BLaER1 (cell line): Measurements from ENCODE around the gene SETD6.
"Not testable (repeated sequence)": the region's sequence is repeated elsewhere in the genome, so short reads cannot be mapped to it uniquely, and the experiment has no call there.

Experiments used
- H3K27ac ChIP-seq: shearing (Covaris generic); formaldehyde crosslinking; 2 replicates; pipeline ENCODE4 v1.8.1; 2022
- H3K27me3 ChIP-seq: shearing (Covaris generic); formaldehyde crosslinking; 2 replicates; pipeline ENCODE4 v1.8.1; 2022
- H3K36me3 ChIP-seq: shearing (Covaris generic); formaldehyde crosslinking; 2 replicates; pipeline ENCODE4 v1.8.1; 2022
- H3K4me1 ChIP-seq: shearing (Covaris generic); formaldehyde crosslinking; 2 replicates; pipeline ENCODE4 v1.8.1; 2022
- H3K4me2 ChIP-seq: shearing (Covaris generic); formaldehyde crosslinking; 2 replicates; pipeline ENCODE4 v1.8.1; 2022
- H3K4me3 ChIP-seq: shearing (Covaris generic); formaldehyde crosslinking; 2 replicates; pipeline ENCODE4 v1.8.1; 2022
- H3K9ac ChIP-seq: shearing (Covaris generic); formaldehyde crosslinking; 2 replicates; pipeline ENCODE4 v1.8.1; 2022
- H3K9me3 ChIP-seq: shearing (Covaris generic); formaldehyde crosslinking; 2 replicates; pipeline ENCODE4 v1.8.1; 2022
- H4K20me1 ChIP-seq: shearing (Covaris generic); formaldehyde crosslinking; 2 replicates; pipeline ENCODE4 v1.8.1; 2022
- Cebpa-rat ChIP-seq: shearing (Covaris generic); IDR thresholded peaks from 2 replicates; pipeline ENCODE4 v1.8.1; 2022

The SETD6 gene

DNA sequence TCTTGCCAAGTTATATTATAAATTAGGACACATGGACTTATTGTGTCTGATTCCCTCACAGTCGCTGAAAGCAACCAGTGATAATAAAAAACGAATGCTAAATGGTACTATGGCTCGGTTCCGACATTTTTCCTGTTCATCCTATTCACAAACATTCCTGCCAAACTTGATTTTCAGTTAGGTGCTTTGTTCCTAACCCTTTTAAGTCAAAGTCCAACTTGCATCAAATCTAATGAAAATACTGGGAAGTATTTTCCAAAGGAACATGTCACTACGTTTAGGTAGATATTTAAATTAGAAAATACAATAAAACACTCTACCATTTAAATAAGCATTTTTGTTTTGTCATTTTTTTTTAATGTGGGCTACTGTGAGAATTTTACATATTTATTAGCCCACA lies 21.0 kb downstream of the SETD6 start:
- Histone ChIP-seq H3K27ac (no peak overlapping the region), H3K27me3 (no peaks in the 10 kb centered on the region), H3K36me3 (peaks cover 99% of the 10 kb centered on the region), H3K4me2 (no peak overlapping the region), H4K20me1 (peaks cover 78% of the 10 kb centered on the region), H3K4me3 (no peak overlapping the region), H3K4me1 (no peaks in the 10 kb centered on the region), H3K9me3 (no peaks in the 10 kb centered on the region), H3K9ac (no peak overlapping the region)
- TF ChIP-seq Cebpa-rat: no peak

DNA sequence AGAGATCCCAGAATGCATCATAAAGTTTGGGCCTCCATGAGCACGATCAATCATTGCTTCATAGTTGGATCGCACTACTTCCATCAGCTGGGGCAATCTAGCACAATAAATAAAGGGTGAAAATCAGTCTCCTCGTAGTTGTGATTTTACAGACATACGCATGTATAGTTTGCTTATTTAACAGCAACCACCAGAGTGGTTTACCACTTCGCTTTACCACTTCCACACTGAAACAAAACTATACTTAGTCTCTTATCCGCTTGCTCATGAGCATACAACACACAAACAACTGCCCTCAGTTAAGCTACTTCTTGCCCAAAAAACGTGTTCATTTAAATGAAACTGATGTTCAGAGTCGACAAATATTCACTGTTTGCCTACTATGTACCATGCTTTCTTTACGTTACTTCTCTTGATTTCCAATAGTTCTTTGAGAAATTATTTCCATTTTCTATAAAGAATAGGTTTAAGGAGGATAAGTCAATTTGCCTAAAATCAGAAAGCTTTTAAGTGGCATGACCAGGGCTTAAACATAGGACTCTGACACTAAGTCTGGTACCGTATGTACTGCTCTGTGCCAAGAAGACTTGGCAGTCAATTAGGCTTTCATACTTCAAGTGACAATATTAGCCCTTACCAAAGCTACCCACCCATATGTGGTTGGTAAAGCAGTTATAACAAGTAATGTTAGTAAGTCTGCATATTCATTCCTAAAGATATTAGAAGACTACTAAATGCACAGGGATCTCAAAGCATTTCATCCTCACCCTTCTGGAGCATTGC lies 22.0 kb downstream of the SETD6 start:
- no peak overlapping the region for H3K9ac ChIP-seq
- H3K27me3 ChIP-seq: no peaks in the 10 kb centered on the region
- no peak for TF ChIP-seq Cebpa-rat
- H3K4me2 ChIP-seq: no peak overlapping the region
- peaks cover 99% of the 10 kb centered on the region for H3K36me3 ChIP-seq
- peaks cover 76% of the 10 kb centered on the region for H4K20me1 ChIP-seq
- H3K27ac ChIP-seq: no peak overlapping the region
- no peaks in the 10 kb centered on the region for H3K9me3 ChIP-seq
- no peak overlapping the region for H3K4me3 ChIP-seq
- no peaks in the 10 kb centered on the region for H3K4me1 ChIP-seq

DNA sequence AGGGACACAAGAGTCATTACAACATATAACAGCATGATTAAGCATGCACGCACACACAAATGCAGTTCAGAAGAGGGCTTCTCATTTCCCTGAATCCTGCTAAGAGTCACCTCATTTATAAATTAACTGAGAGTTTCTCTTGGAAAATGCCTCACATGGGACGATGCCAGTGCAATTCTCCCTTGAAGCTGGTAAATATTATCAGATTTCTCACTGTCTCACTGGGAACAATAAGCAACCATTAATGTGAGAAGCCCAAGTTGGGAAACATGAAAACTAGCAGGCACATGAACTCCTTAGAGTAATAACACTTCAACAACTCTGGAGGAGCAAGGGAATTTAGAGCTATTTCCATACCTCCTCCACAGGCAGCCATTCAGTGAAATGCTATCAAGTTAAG lies 26.4 kb downstream of the SETD6 start:
- H3K9ac ChIP-seq: no peak overlapping the region
- H3K27ac ChIP-seq: no peak overlapping the region
- H3K4me2 ChIP-seq: no peak overlapping the region
- H3K9me3 ChIP-seq: no peaks in the 10 kb centered on the region
- no peak for TF ChIP-seq Cebpa-rat
- H3K27me3 ChIP-seq: no peaks in the 10 kb centered on the region
- H3K36me3 ChIP-seq: peaks cover 99% of the 10 kb centered on the region
- H4K20me1 ChIP-seq: peaks cover 86% of the 10 kb centered on the region
- no peaks in the 10 kb centered on the region for H3K4me1 ChIP-seq
- H3K4me3 ChIP-seq: no peak overlapping the region

GRCh38 chr16:58542291-58542690 lies 27.0 kb downstream of the SETD6 start:
- Histone ChIP-seq H4K20me1 (peaks cover 86% of the 10 kb centered on the region), H3K4me1 (no peaks in the 10 kb centered on the region), H3K4me3 (no peak overlapping the region), H3K9ac (no peak overlapping the region), H3K36me3 (peaks cover 99% of the 10 kb centered on the region), H3K27me3 (no peaks in the 10 kb centered on the region), H3K4me2 (no peak overlapping the region), H3K9me3 (no peaks in the 10 kb centered on the region), H3K27ac (no peak overlapping the region)
- no peak for TF ChIP-seq Cebpa-rat

- Histone ChIP-seq H4K20me1 (peaks cover 88% of the 10 kb centered on the region), H3K36me3 (peaks cover 99% of the 10 kb centered on the region), H3K4me3 (no peak overlapping the region), H3K4me2 (no peak overlapping the region), H3K27me3 (no peaks in the 10 kb centered on the region), H3K27ac (no peak overlapping the region), H3K9ac (no peak overlapping the region), H3K9me3 (no peaks in the 10 kb centered on the region), H3K4me1 (no peaks in the 10 kb centered on the region)
- no peak for TF ChIP-seq Cebpa-rat
Observed at GRCh38 chr16:58543685-58544084, 28.4 kb downstream of the SETD6 start.

- Histone ChIP-seq H3K27me3 (no peaks in the 10 kb centered on the region), H3K9me3 (no peaks in the 10 kb centered on the region), H4K20me1 (peaks cover 97% of the 10 kb centered on the region), H3K36me3 (peaks cover 100% of the 10 kb centered on the region), H3K4me1 (no peaks in the 10 kb centered on the region), H3K4me2 (no peak overlapping the region), H3K27ac (no peak overlapping the region), H3K4me3 (no peak overlapping the region), H3K9ac (no peak overlapping the region)
- no peak for TF ChIP-seq Cebpa-rat
Observed at GRCh38 chr16:58548378-58548777, 33.1 kb downstream of the SETD6 start.

DNA sequence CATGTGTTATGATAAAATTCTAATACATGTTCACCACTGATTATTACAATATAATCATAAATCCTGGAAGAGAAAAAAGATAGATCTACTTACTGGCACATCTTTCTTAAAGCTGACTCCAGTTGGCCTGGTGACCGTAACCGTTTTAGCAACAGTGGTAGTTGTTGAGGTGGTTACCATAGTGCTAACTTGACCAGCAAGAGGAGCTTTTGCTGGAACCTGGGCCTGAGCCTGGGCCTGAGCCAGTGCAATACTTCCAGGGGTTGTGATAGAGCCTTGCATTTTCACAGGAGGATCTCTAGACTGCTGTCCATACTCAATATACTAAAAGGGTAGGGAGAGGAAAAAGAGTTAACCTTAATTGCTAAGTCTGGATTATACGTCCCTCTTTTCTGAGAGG lies 36.2 kb downstream of the SETD6 start:
- Histone ChIP-seq H3K36me3 (peaks cover 99% of the 10 kb centered on the region), H3K27ac (no peak overlapping the region), H3K4me2 (no peak overlapping the region), H3K9me3 (no peaks in the 10 kb centered on the region), H3K9ac (no peak overlapping the region), H3K4me1 (no peaks in the 10 kb centered on the region), H4K20me1 (peaks cover 83% of the 10 kb centered on the region), H3K4me3 (no peak overlapping the region), H3K27me3 (no peaks in the 10 kb centered on the region)
- no peak for TF ChIP-seq Cebpa-rat

GRCh38 chr16:58556678-58557077 lies 41.4 kb downstream of the SETD6 start:
- TF ChIP-seq Cebpa-rat: no peak
- Histone ChIP-seq H3K36me3 (peaks cover 98% of the 10 kb centered on the region), H4K20me1 (peaks cover 84% of the 10 kb centered on the region)

DNA sequence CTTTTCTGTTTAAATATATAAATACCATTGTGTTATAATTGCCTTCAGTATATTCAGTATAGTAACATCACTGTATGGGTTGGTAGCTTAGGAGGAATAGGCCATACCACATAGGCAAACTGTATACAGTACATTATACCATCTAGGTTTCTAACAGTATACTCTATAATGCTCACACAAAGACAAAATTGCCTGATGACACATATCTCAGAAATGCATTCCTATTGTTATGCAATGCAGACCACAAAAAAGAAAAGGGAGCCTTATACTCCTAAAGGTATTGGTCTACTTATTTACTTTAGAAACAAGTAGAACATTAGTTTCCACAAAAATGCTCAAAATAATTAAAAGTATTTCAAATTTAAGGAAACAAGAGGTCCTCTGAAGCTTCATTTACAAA lies 47.9 kb downstream of the SETD6 start:
- Histone ChIP-seq H3K4me3 (no peak overlapping the region), H4K20me1 (peaks cover 100% of the 10 kb centered on the region), H3K36me3 (peaks cover 98% of the 10 kb centered on the region), H3K4me1 (no peaks in the 10 kb centered on the region), H3K27me3 (no peaks in the 10 kb centered on the region), H3K27ac (no peak overlapping the region), H3K9ac (no peak overlapping the region), H3K4me2 (no peak overlapping the region), H3K9me3 (no peaks in the 10 kb centered on the region)
- TF ChIP-seq Cebpa-rat: no peak

More at GRCh38 chr16:58556678-58557077, 41.4 kb downstream of the SETD6 start:
- Histone ChIP-seq H3K27ac (no peak overlapping the region), H3K4me3 (no peak overlapping the region), H3K4me1 (no peaks in the 10 kb centered on the region), H3K4me2 (no peak overlapping the region), H3K9me3 (no peaks in the 10 kb centered on the region), H3K27me3 (no peaks in the 10 kb centered on the region), H3K9ac (no peak overlapping the region)

DNA sequence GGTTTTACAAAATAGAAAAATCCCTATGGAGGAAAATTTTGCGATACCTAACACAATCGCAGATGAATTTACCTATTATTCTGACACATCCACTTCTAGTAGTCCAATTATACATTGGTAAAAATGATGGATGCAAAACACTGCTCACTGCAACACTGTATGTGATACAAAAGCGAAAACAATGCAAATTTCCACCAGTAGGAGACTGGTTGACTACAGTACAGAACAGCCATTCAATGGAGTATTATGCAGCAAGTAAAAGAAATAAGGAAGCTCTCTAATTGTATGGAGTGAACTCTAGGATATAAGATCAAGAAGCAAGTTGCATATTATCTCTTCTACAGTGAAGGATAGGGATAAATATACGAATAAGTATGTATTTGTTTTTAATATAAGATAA lies 48.5 kb downstream of the SETD6 start:
- Histone ChIP-seq H3K9ac (no peak overlapping the region), H3K27ac (no peak overlapping the region), H3K4me2 (no peak overlapping the region), H3K36me3 (peaks cover 98% of the 10 kb centered on the region), H3K4me3 (no peak overlapping the region), H4K20me1 (peaks cover 100% of the 10 kb centered on the region), H3K27me3 (no peaks in the 10 kb centered on the region), H3K9me3 (no peaks in the 10 kb centered on the region), H3K4me1 (no peaks in the 10 kb centered on the region)
- no peak for TF ChIP-seq Cebpa-rat

DNA sequence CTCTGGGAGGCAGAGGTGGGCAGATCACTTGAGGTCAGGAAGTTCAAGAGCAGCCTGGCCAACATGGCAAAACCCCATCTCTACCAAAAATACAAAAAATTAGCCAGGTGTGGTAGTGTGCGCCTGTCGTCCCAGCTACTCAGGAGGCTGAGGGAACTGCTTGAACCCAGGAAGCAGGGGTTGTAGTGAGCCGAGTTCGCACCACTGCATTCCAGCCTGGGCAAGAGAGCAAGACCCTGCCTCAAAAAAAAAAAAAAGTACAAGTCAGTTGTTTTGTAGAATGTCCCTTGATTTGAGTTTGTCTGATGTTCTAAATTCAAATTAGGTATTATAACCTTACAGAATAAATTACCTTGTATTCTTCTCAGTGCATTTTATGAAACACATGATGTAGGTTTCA lies 50.4 kb downstream of the SETD6 start:
- peaks cover 98% of the 10 kb centered on the region for H3K36me3 ChIP-seq
- not testable (repeated sequence) for H3K4me3 ChIP-seq
- peaks cover 100% of the 10 kb centered on the region for H4K20me1 ChIP-seq

More for the DNA sequence above, 50.4 kb downstream of the SETD6 start:
- not testable (repeated sequence) for H3K4me1 ChIP-seq, H3K9me3 ChIP-seq, H3K4me2 ChIP-seq, H3K27ac ChIP-seq, H3K27me3 ChIP-seq, H3K9ac ChIP-seq
